Dendritic cell treated with granulocyte-macrophage colony-stimulating factor and Interleukin-4, amounts not matched to agents 40 ng/mL and 50 ng/mL, for 4 days (primary cell): ENCODE measurements around the gene ITGA7.
"Not testable (repeated sequence)": the region's sequence is repeated elsewhere in the genome, so short reads cannot be mapped to it uniquely, and the experiment has no call there.

Experiments
- H3K27ac Mint-ChIP-seq: one replicate; pipeline ENCODE4 v1.8.0; 2022; ENCODE audit warnings: mild to moderate bottlenecking, mixed read lengths
- H3K27me3 Mint-ChIP-seq: one replicate; pipeline ENCODE4 v1.8.0; 2022; ENCODE audit warnings: mild to moderate bottlenecking, mixed read lengths
- H3K36me3 Mint-ChIP-seq: one replicate; pipeline ENCODE4 v1.8.0; 2022; ENCODE audit warnings: low read depth, mixed read lengths
- H3K4me1 Mint-ChIP-seq: one replicate; pipeline ENCODE4 v1.8.0; 2022; ENCODE audit warnings: low read depth, mixed read lengths
- H3K4me3 Mint-ChIP-seq: one replicate; pipeline ENCODE4 v1.8.0; 2022; ENCODE audit warnings: mild to moderate bottlenecking, moderate library complexity, mixed read lengths
- H3K9me3 Mint-ChIP-seq: one replicate; pipeline ENCODE4 v1.8.0; 2022; ENCODE audit warnings: mixed read lengths
- intact Hi-C: fragments of 100-400 bp; cut with micrococcal nuclease; formaldehyde crosslinking; loops from one replicate; pipeline ENCODE4 v1.15.0; 2022

The ITGA7 gene

GRCh38 chr12:55653031-55653430 is 54.7 kb downstream of the ITGA7 start:
- Mint-ChIP-seq H3K27ac (no peak overlapping the region), H3K4me3 (no peak overlapping the region), H3K4me1 (peaks cover 29% of the 10 kb centered on the region), H3K27me3 (peaks cover 6% of the 10 kb centered on the region), H3K9me3 (peaks cover 28% of the 10 kb centered on the region), H3K36me3 (peaks cover 34% of the 10 kb centered on the region)
- intact Hi-C loops = no loop called here

GRCh38 chr12:55652352-55652751 is 55.4 kb downstream of the ITGA7 start:
- Mint-ChIP-seq H3K4me1 (peaks cover 29% of the 10 kb centered on the region), H3K4me3 (no peak overlapping the region), H3K27ac (no peak overlapping the region), H3K36me3 (peaks cover 34% of the 10 kb centered on the region), H3K27me3 (peaks cover 4% of the 10 kb centered on the region), H3K9me3 (peaks cover 28% of the 10 kb centered on the region)
- intact Hi-C loops = no loop called here

GRCh38 chr12:55651299-55651683 is 56.4 kb downstream of the ITGA7 start:
- Mint-ChIP-seq H3K4me3 (no peak overlapping the region), H3K27me3 (no peaks in the 10 kb centered on the region), H3K4me1 (peaks cover 31% of the 10 kb centered on the region), H3K9me3 (peaks cover 38% of the 10 kb centered on the region), H3K27ac (peak overlapping the region; percentile 69), H3K36me3 (peaks cover 41% of the 10 kb centered on the region)
- intact Hi-C loops = no loop called here

GRCh38 chr12:55650620-55651298 is 56.9 kb downstream of the ITGA7 start:
- H3K36me3 Mint-ChIP-seq = peaks cover 41% of the 10 kb centered on the region
- H3K27me3 Mint-ChIP-seq, intact Hi-C loops, H3K4me3 Mint-ChIP-seq: not testable (repeated sequence)
- H3K27ac Mint-ChIP-seq = peak overlapping the region; percentile 69
- H3K9me3 Mint-ChIP-seq = peaks cover 38% of the 10 kb centered on the region
- H3K4me1 Mint-ChIP-seq = peaks cover 33% of the 10 kb centered on the region

GRCh38 chr12:55647027-55647426 is 60.7 kb downstream of the ITGA7 start:
- Mint-ChIP-seq H3K4me1 (peaks cover 64% of the 10 kb centered on the region), H3K4me3 (no peak overlapping the region), H3K36me3 (peaks cover 37% of the 10 kb centered on the region), H3K27me3 (no peaks in the 10 kb centered on the region), H3K27ac (peak overlapping the region; percentile 94), H3K9me3 (peaks cover 30% of the 10 kb centered on the region)
- intact Hi-C loops = no loop called here

GRCh38 chr12:55644591-55644990 is 63.1 kb downstream of the ITGA7 start:
- Mint-ChIP-seq H3K36me3 (peaks cover 17% of the 10 kb centered on the region), H3K4me1 (peaks cover 66% of the 10 kb centered on the region), H3K4me3 (no peak overlapping the region), H3K27me3 (no peaks in the 10 kb centered on the region), H3K27ac (peak overlapping the region; percentile 48), H3K9me3 (peaks cover 15% of the 10 kb centered on the region)
- intact Hi-C loops = no loop called here

- no peak overlapping the region for H3K4me3 Mint-ChIP-seq
- intact Hi-C loops = no loop called here
- peak overlapping the region; percentile 74 for H3K27ac Mint-ChIP-seq
- peaks cover 7% of the 10 kb centered on the region for H3K36me3 Mint-ChIP-seq
- H3K4me1 Mint-ChIP-seq = peaks cover 71% of the 10 kb centered on the region
- H3K9me3 Mint-ChIP-seq = peaks cover 9% of the 10 kb centered on the region
- peaks cover 2% of the 10 kb centered on the region for H3K27me3 Mint-ChIP-seq
Observed at GRCh38 chr12:55642669-55643068, 65.0 kb downstream of the ITGA7 start.

GRCh38 chr12:55642267-55642666 is 65.4 kb downstream of the ITGA7 start:
- no peak overlapping the region for H3K4me3 Mint-ChIP-seq
- peaks cover 7% of the 10 kb centered on the region for H3K36me3 Mint-ChIP-seq
- peaks cover 74% of the 10 kb centered on the region for H3K4me1 Mint-ChIP-seq
- H3K9me3 Mint-ChIP-seq = peaks cover 9% of the 10 kb centered on the region
- H3K27me3 Mint-ChIP-seq = peaks cover 2% of the 10 kb centered on the region
- H3K27ac Mint-ChIP-seq = peak overlapping the region; percentile 74
- intact Hi-C loops = no loop called here

GRCh38 chr12:55641595-55641994 is 66.1 kb downstream of the ITGA7 start:
- H3K4me1 Mint-ChIP-seq = peaks cover 74% of the 10 kb centered on the region
- H3K9me3 Mint-ChIP-seq = peaks cover 2% of the 10 kb centered on the region
- intact Hi-C loops = no loop called here
- H3K27me3 Mint-ChIP-seq = peaks cover 2% of the 10 kb centered on the region
- peak overlapping the region; percentile 74 for H3K27ac Mint-ChIP-seq
- H3K36me3 Mint-ChIP-seq = peaks cover 1% of the 10 kb centered on the region
- no peak overlapping the region for H3K4me3 Mint-ChIP-seq

GRCh38 chr12:55637467-55637866 is 70.2 kb downstream of the ITGA7 start:
- intact Hi-C loops = no loop called here
- H3K36me3 Mint-ChIP-seq = no peaks in the 10 kb centered on the region
- peaks cover 49% of the 10 kb centered on the region for H3K4me1 Mint-ChIP-seq
- peaks cover 2% of the 10 kb centered on the region for H3K27me3 Mint-ChIP-seq
- H3K4me3 Mint-ChIP-seq = no peak overlapping the region
- H3K27ac Mint-ChIP-seq = no peak overlapping the region
- H3K9me3 Mint-ChIP-seq = no peaks in the 10 kb centered on the region

GRCh38 chr12:55636853-55637252 is 70.9 kb downstream of the ITGA7 start, which contains the start of gene OR10P1:
OR10P1 (plus strand) TSS chr12:55636892; CDS start chr12:55636892, 0 bp downstream.
- no peak within 1 kb of the TSS for H3K4me3 Mint-ChIP-seq
- H3K4me1 Mint-ChIP-seq = peaks cover 49% of the 10 kb centered on the region
- H3K36me3 Mint-ChIP-seq = no peaks in the 10 kb centered on the region
- H3K9me3 Mint-ChIP-seq = no peaks in the 10 kb centered on the region
- H3K27ac Mint-ChIP-seq = no peak within 1 kb of the TSS
- H3K27me3 Mint-ChIP-seq = peaks cover 2% of the 10 kb centered on the region
- intact Hi-C loops = no loop called here

GRCh38 chr12:55636116-55636655 is 71.5 kb downstream of the ITGA7 start:
- no peaks in the 10 kb centered on the region for H3K9me3 Mint-ChIP-seq
- no peaks in the 10 kb centered on the region for H3K36me3 Mint-ChIP-seq
- H3K4me3 Mint-ChIP-seq = no peak overlapping the region
- intact Hi-C loops = no loop called here
- H3K4me1 Mint-ChIP-seq = peaks cover 49% of the 10 kb centered on the region
- peaks cover 2% of the 10 kb centered on the region for H3K27me3 Mint-ChIP-seq
- no peak overlapping the region for H3K27ac Mint-ChIP-seq
